Stimulated activated CD8-positive, alpha-beta memory T cell treated with anti-CD3 and anti-CD28 coated beads, Interleukin-15, amount 100 ng/mL, for 1 hour (primary cell): ENCODE data around the gene NSD1.
"Not testable (repeated sequence)": the region's sequence is repeated elsewhere in the genome, so short reads cannot be mapped to it uniquely, and the experiment has no call there.

Experiments
- DNase-seq: peaks from one replicate; pipeline ENCODE4 v3.0.0-alpha.2; 2020; ENCODE audit warnings: low read depth

Gene NSD1

GRCh38 chr5:177130211-177131018 lies 3.2 kb upstream of the NSD1 start:
- no peak for DNase-seq

DNA sequence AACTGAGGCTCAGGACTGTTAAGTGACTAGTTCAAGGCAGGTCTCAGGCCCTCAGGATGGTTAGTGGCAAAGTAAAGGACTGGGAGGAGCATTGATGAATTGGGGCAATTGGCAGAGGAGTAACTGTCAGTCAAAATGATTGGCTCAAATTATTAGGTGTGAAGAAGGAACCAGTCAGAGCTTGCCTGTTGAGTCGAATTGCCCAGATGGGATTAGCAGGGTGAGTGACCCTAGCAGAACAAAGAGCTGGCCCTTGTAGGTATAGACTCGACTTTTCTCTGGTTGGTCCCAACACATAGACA lies 2.6 kb upstream of the NSD1 start:
- no peak for DNase-seq

GRCh38 chr5:177131352-177132135 lies 2.0 kb upstream of the NSD1 start:
- no peak for DNase-seq

DNA sequence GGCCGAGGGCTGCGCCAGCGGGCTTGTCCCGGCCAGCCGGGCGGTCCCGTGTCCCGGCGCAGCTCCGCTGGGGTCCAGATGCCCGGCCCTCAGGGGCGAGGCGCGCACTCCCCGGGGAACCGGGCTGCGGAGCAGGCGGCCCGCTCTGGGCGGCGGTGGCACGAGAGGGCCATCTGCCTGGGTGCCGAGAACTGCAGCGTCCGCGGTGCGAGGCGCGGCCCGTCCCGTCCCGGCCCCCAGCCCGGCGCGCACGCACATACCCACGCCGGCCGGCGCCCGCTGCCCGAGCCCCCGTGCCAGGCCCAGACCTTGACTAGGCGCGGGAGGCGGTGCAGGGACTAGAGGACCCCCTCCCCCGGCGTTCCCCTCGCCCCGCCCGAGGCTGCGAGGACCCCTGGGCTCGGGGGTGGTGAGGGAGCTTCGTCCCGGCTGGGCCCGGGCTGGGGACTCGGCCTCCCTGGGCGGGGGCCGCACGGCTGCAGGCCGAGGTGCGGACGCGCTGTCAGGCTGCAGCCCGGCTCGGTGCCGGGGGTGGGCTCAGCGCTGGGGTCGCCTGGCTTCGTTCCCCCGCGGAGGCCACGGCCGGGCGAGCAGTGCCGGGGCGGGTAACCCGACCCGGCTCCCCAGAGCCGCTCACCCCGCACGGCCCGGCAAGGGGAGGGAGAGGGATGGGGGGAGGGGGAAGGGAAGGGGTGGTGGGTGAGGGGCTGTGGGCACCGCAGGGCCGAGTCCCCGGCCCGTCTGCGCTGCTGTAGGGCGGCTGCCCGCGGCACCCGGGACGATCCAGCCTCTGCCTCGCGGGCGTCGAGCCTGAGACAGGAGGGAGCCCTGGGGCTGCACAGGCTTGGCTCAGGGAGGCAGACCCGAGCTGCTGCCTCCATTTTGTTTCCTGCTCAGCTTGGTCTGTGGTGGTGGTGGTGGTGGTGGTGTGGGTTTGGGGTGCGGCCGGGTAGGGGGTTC lies 1.2 kb upstream of the NSD1 start:
- DNase-seq: peak; percentile 8

DNA sequence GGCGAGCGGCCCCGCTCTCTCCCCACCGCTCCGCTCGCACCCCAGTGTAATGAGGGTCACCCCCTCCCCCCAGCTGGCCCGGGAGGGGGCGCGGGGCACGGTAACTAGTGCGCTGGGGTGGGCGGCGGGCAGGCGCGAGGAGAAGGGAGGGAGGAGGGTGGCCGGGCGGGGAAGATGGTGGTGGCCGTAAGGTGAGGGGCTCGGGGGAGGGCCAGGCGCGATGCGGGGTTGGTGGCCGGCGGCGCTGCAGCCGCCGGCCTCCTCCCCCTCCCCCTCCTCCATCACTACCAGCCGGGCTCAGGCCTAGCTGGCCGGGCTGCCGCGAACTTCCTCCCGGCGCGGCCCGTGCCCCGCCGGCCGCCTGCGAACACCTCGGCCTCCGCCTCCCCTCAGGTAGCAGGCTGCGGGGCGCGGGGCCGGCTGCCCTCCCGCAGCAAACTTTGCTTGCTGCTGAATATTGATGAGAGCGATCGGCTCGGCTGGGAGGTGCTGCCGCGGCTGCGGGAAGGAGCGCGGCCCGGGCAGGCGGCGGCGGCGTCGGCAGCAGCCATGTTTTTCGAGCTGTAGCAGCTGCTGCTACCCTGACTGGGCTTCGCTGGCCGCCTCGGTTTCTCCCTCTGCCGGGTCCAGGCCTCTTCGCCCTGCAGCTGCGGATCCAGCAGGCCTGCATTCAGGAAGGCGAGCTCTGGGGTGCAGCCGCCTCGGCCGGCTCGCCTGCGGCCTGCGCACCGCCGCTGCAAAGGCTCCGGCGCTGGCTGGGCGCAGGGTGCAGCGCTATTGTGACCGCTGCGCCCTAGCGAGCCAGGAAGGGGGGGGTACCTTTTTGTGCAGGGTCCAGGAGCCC lies 502 bp downstream of the NSD1 start:
- peak; percentile 9 for DNase-seq

- no peak for DNase-seq
Observed at GRCh38 chr5:177134697-177135225, 1.2 kb downstream of the NSD1 start.

- no peak for DNase-seq
Observed at GRCh38 chr5:177140312-177140711, 6.7 kb downstream of the NSD1 start.

DNA sequence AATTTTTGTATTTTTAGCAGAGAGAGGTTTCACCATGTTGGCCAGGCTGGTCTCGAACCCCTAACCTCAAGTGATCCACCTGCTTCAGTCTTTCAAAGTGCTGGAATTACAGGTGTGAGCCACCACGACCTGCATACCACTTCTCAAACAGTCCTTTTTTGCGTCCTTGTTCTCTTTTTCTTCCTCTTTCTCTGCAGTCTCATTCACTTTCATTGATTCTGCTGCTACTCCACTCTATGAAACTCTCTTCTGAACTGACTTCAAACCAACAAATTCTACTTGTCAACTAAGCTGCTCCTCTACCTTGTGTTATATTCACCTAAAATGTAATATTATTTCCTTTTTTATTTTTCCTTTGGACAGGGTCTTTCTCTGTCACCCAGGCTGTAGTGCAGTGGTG lies 7.9 kb downstream of the NSD1 start:
- DNase-seq: no peak

GRCh38 chr5:177142098-177142611 lies 8.6 kb downstream of the NSD1 start:
- no peak for DNase-seq

- no peak for DNase-seq
Observed at GRCh38 chr5:177142778-177143177, 9.2 kb downstream of the NSD1 start.

DNA sequence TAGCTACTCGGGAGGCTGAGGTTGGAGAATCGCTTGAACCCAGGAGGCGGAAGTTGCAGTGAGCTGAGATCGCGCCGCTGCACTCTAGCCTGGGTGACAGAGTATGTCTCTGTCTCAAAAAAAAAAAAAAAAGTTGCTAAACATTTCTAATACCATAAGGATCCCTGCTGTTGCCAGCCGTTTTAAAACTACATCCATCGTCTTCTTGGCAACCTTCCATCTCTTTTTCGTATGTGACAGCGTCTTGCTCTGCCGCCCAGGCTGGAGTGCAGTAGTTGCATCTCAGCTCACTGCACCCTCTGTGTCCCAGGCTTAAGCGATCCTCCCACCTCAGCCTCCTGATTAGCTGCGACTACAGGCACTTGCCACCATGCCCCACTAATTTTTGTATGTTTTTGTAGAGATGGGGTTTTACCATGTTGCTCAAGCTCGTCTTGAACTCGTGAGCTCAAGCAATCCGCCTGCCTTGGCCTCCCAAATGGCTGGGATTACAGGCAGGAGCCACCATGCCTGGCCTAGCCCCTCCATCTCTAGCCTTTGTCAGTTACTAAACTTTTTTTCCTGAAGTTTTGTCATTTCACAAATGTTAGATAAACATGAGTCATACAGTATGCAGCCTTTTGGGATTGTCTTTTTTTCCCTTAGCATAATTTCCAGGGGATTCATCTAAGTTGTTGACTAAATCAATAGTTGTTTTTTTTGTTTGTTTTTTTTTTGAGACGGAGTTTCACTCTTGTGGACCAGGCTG lies 13.5 kb downstream of the NSD1 start:
- DNase-seq: no peak

DNA sequence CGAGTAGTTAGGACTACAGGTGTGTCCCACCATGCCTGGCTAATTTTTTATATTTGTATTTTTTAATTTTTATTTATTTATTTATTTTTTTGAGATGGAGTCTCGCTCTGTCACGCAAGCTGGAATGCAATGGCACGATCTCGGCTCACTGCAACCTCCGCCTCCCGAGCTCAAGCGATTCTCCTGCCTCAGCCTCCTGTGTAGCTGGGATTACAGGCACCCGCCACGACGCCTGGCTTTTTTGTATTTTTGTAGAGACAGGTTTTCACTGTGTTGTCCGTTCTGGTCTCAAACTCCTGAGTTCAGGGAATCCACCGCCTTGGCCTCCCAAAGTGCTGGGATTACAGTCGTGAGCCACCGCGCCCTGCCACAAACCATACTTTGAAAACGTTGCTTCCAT lies 16.5 kb downstream of the NSD1 start:
- DNase-seq: not testable (repeated sequence)

DNA sequence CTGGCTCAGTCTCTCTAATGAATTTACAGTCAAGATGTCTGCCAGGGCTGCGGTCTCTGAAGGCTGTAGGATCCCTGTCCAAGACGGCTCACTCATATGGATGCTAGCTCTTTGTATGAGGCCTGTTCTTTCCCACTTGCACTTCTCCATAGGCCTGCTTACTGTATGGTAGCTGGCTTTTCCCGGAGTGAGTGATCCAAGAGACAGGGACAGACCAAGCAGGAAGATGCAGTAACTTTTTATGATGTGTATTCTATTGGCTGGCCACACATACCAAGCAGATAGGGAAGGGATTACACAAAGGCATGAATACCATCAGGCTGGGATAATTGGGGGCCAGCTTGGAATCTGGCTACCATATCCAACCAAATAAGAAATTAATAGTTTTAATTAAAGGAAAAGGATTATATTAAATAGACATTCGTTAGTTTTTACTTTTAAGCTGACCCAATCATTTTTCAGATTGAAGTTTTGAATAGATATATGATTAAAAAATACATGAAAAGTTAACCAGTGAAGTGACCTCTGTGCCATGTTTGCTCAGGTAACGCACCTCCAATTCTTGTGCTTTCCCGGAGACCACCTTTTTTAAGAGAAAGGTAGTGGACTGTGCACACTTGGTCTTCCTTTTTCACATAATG lies 20.6 kb downstream of the NSD1 start:
- DNase-seq: no peak

DNA sequence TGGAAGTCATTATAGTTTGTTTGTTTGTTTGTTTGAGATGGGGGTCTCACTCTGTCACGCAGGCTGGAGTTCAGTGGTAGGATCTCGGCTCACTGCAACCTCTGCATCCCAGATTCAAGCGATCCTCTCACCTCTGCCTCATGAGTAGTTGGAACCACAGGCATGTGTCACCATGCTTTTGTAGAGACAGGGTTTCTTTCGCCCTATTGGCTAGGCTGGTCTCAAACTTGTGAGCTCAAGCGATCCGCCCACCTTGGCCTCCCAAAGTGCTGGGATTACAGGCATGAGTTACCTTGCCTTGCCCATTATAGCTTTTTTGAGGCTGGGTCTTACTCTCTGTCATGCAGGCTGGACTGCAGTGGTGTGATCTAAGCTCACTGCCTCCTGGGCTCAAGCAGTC lies 28.8 kb downstream of the NSD1 start:
- no peak for DNase-seq

GRCh38 chr5:177163500-177163899 lies 29.9 kb downstream of the NSD1 start:
- DNase-seq: no peak

DNA sequence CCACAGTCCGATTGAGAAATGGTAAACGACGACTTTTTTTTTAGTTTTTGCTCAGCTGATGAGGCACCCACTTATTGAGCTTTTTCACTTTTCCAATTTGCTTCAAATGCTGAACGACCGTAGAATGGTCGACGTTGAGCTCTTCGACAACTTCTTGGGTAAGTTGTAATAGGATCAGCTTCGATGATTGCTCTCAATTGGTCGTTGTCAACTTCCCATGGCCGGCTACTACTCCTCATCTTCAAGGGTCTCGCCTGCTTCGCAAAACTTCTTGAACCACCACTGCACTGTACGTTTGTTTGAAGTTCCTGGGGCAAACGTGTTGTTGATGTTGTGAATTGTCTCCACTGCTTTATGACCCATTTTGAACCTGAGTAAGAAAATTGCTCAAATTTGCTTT lies 35.7 kb downstream of the NSD1 start:
- no peak for DNase-seq

DNA sequence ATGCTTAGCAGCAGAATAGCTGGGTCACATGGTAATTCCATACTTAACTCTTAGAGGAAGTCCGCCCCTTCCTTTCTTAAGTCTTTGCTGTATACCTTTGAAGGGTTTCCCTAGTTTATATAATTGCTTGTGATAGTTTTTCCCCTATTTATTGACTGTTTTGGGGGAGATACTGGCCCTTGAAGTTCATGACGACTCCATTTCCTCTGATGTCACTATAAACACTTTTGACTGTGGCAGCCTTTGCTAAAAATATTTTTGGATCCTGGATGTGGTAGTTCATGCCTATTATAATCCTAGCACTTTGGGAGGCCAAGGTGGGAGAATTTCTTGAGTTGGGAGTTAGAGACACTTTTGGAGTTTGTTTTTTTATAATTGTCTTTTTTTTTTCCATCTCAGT lies 38.4 kb downstream of the NSD1 start:
- DNase-seq: no peak

DNA sequence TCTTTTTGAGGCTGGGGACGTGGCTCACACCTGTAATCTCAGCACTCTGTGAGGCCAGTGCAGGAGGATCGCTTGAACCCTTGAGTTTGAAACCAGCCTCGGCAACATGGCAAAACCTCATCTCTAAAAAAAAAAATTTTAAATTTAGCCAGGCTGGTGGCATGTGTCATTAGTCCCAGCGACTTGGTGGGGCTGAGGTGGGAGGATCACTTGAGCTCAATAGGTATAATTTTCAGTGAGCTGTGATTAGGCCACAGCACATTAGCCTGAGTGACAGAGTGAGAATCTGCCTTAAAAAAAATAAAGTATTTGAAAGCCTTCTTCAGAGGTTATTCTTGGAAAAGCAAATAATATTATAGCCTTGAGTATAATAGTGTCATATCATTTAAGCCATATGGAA lies 41.8 kb downstream of the NSD1 start:
- no peak for DNase-seq

GRCh38 chr5:177176175-177176711 lies 42.7 kb downstream of the NSD1 start:
- no peak for DNase-seq
